DMS 273 (cell line): ENCODE results near the gene DSE.

Experiments used
- DNase-seq: peaks from one replicate; lab custom pipeline; 2025; ENCODE audit not compliant: unreplicated experiment; lab: John Stamatoyannopoulos, UW

DSE gene

DNA sequence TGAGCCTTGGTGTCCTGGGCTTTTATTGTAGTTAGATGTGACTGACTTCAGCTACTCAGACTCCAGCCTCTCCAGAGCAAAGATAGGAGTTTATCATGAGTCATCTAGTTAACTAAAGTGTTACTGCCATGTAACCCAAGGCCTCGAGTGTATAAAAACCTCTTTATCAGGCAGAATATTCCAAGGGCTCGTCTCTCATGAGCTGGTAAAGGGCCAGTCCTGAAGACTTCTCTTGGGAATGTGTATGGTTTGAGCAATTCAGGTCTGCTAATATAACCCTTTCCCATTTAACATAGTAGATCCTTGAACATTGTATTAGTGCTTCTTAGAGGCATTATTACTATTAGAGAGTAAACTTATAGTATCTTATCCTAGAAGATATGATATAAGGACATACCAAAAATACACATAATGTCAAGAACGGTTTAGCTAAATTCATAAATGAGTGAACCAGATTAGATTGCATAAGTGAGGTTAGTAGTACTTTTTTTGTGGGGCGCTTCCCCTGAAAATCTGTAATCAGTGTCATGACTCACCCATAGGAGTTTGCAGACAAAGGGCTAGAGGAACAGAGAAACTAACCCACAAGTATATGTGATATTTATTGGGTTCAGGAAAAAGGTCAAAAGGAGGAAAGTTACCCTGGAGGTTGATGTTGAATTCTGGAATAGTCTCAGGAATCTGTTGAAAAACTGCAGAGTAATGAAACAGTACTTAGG, 16.0 kb downstream of the DSE start:
- DNase-seq = no peak

DNA sequence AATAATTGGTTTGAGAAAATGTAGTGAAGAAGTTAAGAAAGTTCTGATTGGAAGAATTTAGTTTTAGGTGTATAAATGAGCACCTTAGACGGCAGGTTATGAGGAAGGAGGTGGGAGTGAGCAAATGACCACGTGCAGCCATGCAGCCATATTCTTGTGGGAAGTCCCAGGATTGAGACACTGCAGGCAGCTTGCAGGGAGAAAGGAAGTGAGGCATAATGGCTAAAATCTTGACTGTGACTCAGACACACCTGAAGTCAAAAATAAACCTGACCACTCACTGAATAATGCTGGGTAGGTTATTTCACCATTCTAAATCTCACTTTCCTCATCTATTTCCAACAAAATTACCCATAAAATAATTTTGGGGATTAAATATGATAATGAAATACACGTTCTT, 16.6 kb downstream of the DSE start:
- no peak for DNase-seq

DNA sequence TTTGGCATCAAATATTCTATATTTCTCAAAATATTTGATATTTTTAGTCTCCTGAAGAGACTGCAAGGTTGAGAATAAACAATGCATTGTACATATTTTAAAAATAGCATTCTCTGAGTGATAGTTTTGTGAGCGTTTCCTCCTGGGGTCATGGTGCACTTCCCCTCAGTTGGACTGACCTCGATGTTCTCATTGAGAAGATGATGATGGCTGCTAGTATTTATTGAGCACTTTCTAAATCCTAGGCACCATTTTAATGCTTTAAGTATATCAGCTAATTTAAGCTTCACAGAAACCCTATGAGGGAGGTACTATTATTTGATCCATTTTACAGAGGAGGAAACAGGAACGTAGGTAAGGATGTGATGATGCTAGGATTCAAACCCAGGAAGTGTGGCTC, 18.2 kb downstream of the DSE start:
- no peak for DNase-seq

DNA sequence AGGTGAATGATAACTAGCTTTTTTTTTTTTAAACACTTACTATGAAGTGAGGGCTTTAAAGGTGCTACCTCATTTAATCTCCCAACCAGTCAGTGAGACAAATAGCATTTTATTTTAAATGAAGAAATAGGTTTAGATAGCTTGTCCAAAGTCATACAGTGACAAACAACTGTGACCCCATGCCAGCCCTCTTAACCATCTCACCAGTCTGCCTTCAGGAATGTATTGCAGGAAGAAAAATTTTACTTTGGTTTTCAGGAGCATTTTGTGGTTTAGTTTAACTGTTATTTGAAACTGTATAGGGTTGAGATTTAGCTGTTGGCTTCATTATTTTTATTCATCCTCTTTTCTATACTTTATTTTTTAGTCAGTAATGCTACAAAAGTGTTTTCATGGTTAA, 18.6 kb downstream of the DSE start:
- DNase-seq = no peak

DNA sequence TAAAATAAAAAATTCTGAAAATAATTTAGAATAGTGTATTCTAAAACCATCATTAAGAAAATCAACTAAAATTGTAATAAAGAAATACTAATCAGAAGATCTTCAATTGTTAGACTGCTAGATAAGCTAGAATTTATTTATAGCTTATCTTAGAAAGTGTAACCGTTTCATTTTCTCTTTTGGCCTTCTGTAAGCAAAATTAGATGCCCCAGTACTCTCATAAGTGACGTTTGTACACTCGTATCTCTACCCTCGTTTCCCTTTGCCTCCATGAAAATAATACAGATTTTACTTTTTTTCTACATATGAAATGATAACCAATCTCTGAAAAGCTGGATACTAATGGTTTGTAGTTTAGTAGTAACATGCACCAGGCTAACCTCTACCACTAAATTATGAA, 19.8 kb downstream of the DSE start:
- DNase-seq = no peak

DNA sequence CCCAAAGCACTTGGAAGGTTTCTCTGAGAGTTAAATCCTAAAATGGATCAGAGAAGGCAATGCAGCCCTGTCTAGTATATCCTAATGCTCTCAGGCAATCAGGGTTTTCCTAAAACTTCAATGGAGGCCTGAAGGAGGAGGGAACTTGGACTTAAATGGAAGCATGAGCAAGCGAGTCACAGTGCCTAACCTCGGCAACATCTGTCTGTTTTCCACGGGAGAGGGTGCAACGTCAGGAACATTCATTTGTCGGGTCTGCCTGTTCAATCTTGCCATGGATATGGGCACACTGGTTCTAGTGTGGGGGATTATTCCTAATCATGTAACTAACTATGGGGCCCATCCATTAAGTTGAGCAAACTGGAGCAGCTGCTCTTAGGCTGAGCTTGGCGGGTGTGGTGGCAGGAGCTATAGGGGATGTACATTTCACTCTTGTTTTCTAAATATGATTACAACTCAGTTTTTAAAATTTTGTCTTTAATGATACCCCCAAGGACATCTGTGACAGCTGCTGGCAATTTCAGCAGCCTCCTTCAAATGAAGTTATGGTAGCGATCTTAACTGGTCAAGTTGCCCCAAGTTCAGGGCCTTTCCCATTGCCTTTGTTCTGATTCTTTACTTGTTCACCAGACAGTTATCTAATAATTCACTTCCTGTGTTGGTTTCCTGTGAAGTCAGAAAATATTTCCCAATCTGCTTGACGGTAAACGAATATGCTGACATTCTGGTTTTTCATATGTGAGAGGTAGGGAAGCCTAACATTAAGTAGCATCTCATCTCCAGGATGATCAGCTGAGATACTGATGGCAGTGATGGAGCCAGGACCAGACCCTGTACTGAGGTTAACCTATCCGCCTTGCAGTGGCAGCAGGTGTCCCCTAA, 21.6 kb downstream of the DSE start:
- no peak for DNase-seq

DNA sequence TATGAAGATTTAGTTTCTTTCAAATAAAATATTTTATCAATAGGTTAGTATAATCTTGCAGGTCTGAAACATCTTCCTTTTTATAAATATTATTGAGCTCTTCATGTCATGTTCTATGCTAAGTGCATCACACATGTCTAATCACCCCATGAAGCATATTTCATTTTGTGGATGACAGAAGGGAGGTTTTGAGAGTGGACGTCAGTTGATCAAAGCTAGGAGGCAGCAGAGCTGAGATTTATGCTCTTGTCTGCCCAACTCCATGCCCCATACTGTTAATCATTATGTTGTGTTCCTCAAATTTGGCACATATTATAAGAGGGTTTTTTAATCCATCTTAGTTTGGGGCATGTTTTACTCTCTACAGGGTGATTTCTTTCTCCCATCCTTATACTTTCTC, 22.7 kb downstream of the DSE start:
- peak; percentile 14 for DNase-seq

DNA sequence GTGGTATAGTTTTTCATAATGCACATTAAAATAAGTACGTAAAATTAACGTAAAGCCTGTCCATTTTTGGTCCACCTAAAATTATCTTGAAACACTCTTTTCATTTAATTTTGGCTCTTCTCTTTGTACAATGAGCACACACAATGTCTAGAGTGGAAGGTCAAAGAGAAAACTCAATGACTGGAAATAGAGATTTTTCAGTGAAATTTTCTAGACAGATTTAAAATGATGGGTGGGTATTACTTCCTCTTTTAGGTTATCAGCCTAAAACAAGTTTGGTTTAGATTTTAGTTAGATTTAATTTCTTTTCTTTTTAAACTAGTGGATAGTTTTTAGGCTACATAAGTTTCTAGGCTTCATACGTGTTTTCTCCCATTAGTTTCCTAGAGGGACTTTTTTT, 24.9 kb downstream of the DSE start:
- no peak for DNase-seq

DNA sequence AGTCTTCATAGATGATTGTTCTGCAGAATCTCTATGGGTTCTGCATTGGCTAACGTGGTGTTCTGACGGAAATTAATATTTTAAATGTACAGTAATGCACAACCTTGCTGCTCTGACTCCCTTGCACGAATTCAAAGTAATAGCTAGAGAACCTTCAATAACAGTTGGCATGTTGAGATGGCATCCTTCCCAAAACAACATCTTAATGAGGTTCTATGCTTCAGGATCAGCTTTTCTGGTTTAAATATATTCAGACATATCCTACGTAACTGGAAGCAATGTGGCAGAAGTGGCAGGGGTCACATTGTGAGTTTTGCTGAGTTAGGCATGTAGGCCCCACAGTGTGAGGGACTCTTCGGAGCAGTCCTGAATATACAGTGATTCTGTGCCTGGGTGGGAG, 25.7 kb downstream of the DSE start:
- DNase-seq = peak; percentile 13

DNA sequence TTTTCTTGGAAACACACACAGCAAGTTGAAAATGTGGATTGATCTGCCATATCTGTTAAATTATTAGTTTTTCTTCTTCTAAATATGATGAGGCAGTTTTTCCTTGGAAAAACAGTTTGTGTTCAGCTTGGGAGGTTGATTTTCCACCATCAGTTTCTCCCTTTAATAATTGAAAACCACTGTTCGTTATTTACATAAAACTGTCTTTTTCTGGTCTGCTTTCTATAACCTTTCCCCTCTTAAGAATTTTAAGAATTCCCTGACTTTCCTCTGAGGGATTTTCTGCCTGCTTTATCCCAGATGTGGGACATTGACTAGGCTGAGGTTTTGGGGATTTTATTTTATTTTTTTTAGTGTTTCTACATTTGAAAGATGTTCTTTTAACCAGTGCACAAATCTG, 27.2 kb downstream of the DSE start:
- DNase-seq = no peak

DNA sequence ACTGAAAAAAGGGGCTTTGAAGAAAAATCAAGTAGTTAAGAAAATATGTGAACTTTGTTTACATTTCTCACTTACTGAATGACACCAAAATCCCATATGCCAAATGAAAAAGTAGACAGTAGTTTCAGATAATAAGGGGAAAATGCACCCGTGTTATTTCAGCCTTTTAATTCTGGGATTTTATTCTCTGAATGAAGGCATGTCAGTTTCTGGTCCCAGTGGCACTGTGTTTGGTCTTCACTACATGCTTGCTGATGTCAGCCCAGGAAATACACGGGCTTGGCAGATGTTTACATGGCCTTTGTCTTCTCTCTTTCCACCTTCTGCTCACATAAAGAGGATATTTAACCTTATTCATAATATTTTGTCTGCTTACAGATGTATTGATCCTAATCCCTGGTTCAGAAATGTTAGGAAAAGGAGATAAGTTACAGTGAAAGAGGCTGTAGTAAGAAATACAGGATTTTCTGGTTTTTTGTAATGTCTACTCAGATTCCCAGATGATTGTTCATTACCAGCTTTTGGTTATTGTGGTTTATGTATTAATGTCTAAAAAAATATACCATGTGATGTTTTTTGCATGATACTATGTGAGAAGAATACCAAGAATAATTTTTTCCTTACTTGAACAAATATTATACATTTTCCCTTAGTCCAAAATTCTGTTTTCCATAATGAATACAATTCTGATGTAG, 27.7 kb downstream of the DSE start:
- peak; percentile 23 for DNase-seq

DNA sequence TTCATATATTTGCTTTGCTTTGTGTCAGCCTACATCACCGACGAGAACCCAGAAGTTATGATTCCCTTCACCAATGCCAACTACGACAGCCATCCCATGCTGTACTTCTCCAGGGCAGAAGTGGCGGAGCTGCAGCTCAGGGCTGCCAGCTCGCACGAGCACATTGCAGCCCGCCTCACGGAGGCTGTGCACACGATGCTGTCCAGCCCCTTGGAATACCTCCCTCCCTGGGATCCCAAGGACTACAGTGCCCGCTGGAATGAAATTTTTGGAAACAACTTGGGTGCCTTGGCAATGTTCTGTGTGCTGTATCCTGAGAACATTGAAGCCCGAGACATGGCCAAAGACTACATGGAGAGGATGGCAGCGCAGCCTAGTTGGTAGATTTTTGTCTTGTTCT, 28.5 kb downstream of the DSE start:
- no peak for DNase-seq

DNA sequence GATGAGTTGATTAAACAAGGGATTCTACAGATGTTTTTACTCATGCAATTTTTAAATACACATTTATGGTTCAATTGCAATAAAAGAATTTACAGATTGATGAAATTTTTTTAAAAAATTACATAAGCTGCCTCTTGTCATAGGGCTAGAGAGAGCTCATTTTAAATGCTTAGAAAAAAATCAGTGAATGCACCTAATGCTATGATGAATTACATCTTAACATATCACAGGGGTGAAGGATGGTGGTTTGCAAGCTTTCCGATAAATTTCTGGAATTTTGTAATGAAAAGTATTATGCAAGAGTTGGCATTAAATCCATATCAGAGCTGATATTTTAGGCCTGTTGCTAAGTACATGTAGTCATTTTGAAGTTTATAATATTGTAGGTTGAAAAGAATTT, 29.6 kb downstream of the DSE start:
- no peak for DNase-seq

DNA sequence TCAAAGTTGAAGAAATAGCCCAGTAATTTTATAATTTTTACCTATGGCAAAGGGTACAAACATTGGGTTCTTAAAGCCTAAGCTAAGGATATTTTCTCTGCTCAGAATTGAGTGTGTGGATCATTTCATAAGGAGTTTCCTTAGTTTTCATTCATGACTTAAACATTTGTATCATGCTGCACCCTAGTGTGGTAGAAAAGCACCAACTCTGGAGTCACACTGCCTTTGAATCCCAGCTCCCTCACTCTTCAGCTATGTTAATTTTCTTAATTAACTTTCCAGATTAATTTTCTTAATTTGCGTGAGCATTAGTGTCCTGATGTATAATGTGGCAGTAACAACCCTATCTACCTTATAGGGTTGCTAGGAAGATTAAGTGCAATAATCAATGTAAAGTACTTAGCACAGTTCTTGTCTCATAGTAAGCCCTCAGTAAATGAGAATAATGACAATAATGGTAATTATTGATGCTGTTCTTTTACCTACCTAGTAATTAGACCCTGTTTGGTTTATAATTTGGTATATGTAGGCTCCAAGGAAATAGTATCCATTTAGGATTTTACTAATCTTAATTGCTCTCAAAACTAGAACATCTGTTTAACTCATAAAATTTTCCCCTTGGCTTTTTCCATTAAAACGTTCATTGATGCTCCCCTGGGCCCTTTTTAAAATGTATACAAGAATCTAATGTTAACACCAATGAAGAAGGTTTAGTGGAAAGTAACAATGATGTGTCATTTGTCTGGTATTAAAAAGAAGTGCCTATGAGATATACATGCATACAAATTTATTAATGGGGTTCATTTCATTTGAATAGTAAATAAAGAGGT, 31.6 kb downstream of the DSE start:
- no peak for DNase-seq

DNA sequence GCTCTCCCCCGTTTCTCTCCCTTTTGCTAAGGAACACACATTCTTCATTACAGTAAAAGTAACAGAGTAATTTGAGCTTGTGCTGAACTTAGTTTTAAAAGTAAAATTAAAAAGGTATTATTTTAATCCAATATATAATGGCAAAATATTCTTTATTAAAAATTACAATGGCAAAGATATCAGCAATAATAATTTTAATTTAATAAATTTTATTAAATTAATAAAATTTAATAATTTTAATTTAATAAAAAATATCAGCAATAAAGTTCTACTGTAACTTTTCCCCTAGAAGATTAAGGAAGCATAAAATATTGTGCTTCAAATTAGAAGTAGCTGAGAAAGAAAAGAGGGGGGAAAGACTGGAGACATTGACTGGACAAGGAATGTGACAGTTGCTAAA, 32.5 kb downstream of the DSE start:
- no peak for DNase-seq

DNA sequence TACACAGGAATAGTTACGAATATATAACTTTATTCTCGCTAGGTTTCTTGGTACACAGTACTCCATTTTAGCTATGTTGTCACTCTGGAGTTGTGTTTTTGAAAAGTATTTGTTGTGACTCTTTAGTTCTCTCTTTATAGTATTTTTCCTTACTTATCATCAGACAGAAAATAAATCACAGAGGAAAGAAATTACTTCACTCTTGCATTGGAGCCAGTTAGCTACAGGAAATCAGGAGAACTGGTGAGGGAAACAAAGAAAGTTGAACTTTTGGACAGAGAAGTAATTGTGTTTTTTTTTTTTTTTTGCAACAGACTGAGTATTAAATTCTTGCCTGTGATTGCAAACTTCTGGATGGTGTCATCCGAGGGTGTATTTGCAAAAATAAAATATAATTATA, 33.9 kb downstream of the DSE start:
- DNase-seq = no peak

DNA sequence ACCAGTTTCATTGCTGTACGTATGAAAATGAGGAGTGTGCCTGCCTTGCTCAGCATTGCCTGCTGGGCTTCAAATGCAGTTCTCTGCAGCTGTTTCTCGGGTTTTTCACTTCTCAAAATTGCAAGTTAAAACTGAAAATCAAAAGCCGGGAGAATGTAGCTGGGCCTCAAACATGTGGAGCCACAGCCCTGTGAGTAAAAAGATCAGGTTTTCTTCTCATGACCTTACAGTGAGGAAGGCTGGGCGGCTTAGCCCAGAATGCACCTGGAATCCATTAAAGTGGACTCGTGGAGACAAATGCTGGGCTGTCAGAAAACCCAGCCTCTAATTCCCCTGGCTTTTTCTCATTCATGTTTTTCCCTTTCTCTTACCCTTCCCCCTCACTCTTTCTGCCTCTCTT, 34.4 kb downstream of the DSE start:
- no peak for DNase-seq

DNA sequence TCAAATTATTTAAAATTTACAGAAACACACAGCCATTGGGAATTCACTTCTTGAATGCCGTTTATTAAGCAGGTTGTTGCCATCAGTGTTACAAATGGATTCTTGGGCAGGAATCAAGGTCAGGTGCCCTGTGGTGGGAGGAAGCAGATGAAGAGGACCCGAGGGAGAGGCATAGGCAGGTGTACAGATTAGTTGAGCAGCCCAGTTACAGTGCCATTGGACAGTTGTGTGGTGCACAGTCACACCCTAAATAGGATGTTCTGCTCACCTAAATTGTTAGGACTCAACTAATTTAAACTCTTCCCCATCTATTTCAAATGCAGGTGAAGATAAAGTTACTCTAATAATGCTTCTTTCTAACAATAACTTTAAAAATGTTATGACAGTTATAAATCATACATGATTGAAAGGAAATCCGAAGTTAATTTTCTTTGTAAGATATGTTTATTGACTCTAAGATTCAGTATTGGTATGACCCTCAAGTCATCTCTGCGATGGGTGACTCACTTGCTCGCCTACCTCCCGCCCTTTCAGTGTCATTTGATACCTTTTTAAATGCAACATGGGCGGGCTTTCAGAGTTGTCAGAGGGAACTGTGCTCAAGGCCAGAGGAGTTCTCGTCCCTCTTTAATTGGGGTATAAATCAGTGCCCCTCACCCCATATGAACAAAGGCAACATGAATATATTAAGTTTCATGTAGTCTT, 35.1 kb downstream of the DSE start:
- peak; percentile 12 for DNase-seq

DNA sequence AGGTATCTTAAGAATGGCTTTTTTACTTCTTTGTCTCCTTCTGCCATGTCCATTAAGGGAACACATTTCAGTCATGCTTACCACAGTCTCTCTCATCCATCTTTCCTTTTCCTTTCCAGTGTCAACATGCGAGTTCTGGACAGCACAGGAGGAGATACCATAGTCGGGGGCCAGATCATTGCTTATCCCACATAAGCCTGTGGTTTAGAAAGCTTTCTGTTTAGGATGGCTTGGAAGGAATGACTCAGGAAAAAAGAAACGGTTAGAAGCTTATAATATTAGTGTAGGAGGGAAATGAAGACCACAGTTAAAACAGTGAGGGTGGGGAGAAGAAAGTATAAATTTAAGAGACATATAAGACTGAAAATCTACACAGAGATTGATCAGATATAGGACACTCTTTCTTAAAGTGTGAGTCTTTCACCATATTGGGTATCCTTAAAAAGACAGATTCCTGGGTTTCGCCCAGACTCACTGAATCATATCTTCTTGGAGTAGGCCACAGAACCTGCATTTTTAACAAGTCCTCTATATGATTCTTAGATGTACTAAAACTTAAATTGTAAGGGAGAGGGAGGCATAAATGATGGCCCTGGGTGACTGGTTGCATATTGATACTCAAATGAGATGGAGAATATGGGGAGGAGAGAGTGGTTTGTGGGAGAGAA, 36.1 kb downstream of the DSE start:
- DNase-seq = no peak

DNA sequence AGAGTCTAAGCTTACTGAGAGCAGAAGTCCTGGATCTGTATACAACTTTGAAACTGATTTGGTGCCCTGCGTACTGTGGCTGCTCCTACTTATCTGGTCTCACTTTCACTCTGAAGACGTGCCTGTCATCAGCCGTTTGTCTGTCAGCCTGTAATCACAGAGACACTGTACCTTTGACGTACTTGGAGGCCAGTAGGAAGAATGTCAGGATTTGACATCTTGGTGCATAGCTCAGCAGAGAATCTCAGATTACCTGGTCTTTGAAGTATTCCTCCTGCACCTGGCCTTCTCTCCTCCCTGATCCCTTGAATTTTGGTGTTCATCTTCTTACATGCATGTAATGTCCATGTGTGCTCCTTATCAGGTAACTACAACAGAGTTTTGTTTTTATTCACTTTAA, 37.7 kb downstream of the DSE start:
- DNase-seq = no peak
